HCT116 (cell line): ENCODE measurements around the gene CERS3. TPM values are rescaled to one million over a fixed set of nuclear protein-coding genes. Genes with fewer than 3 reads are reported as not detected.
"Not testable (repeated sequence)": the region's sequence is repeated elsewhere in the genome, so short reads cannot be mapped to it uniquely, and the experiment has no call there.

Source experiments
- ATAC-seq: fragments of 200-7000 bp; cut with Tn5 transposase; 2 replicates; pipeline ENCODE4 v1.9.1; 2020; ENCODE audit warnings: mild to moderate bottlenecking, moderate library complexity
- BruUV-seq: library from RNA; stranded (reverse); fragments of 400-500 nt; replicated peaks from 2 replicates; lab custom pipeline; 2021; lab: Mats Ljungman, UMichigan
- CTCF ChIA-PET: fragments of 300-600 bp; sonication (Branson Sonifier 250); formaldehyde crosslinking; loops from one replicate; lab custom pipeline; 2021; ENCODE audit warnings: antibody characterized with exemption; lab: Charles Lee
- POLR2A ChIA-PET: fragments of 300-600, 350-600 bp; sonication (Branson Sonifier 250); formaldehyde crosslinking; loops from one replicate; lab custom pipeline; 2021; ENCODE audit warnings: antibody characterized with exemption; lab: Charles Lee
- RAD21 ChIA-PET, 2 experiments: fragments of 300-600 bp; sonication (Branson Sonifier 250); formaldehyde crosslinking; loops; one replicate each; lab custom pipeline; 2023; ENCODE audit warnings: low total read pairs in 2 of 2; ENCODE audit not compliant: uncharacterized antibody in 2 of 2, unreplicated experiment in 2 of 2, low non-redundant PET in 1 of 2; lab: Charles Lee
- DNase-seq: peaks from one replicate; pipeline ENCODE4 v3.0.0-alpha.2; 2010; ENCODE audit warnings: low read depth, low spot score
- H2AFZ ChIP-seq: fragments of 200-600 bp; shearing (Covaris generic), sonication (generic); 2 replicates; pipeline ENCODE4 v1.6.1; 2017; ENCODE audit warnings: low read depth, mixed run types, mixed read lengths, antibody characterized with exemption, low read length; ENCODE audit not compliant: poor library complexity, severe bottlenecking
- H3K27ac ChIP-seq: 2 replicates; pipeline ENCODE4 v1.5.1; 2012; ENCODE audit warnings: low read depth, low read length
- H3K27me3 ChIP-seq: fragments of 200-600 bp; sonication (generic); 2 replicates; pipeline ENCODE4 v1.6.1; 2016; ENCODE audit warnings: mixed run types, low read length, mixed read lengths; ENCODE audit not compliant: insufficient read depth
- H3K36me3 ChIP-seq, 2 experiments: fragments of 200-500 bp in 1 of 2; fragments of 200-600 bp in 1 of 2; sonication (Bioruptor generic) in 1 of 2; sonication (generic) in 1 of 2; 2 replicates each; pipeline versions ENCODE4 v1.5.1 to v1.6.1; 2014 to 2016; ENCODE audit warnings: low read length in 2 of 2, inconsistent platforms in 1 of 2, mixed read lengths in 1 of 2, mixed run types in 1 of 2; ENCODE audit not compliant: insufficient read depth in 2 of 2, control insufficient read depth in 1 of 2
- H3K4me1 ChIP-seq, 2 experiments: fragments of 200-600 bp in 1 of 2; sonication (generic) in 1 of 2; 2 replicates each; pipeline versions ENCODE4 v1.5.1 to v1.6.1; 2012 to 2017; ENCODE audit warnings: low read length in 2 of 2, inconsistent platforms in 1 of 2, mild to moderate bottlenecking in 1 of 2, mixed read lengths in 1 of 2, mixed run types in 1 of 2, moderate library complexity in 1 of 2; ENCODE audit not compliant: insufficient read depth in 2 of 2, control insufficient read depth in 1 of 2
- H3K4me2 ChIP-seq: fragments of 200-600 bp; sonication (generic); 2 replicates; pipeline ENCODE4 v1.6.1; 2017; ENCODE audit warnings: mixed run types, low read length, mixed read lengths
- H3K4me3 ChIP-seq, 2 experiments: fragments of 200-600 bp in 1 of 2; sonication (generic) in 1 of 2; replicated peaks in 1 of 2; 2 replicates each; pipeline ENCODE4 v1.5.1; 2011 to 2016; ENCODE audit warnings: low read length in 2 of 2, control low read depth in 1 of 2, low read depth in 1 of 2, mild to moderate bottlenecking in 1 of 2, mixed read lengths in 1 of 2, mixed run types in 1 of 2
- H3K79me2 ChIP-seq: fragments of 200-600 bp; sonication (generic); 2 replicates; pipeline ENCODE4 v1.6.1; 2017; ENCODE audit warnings: mild to moderate bottlenecking, mixed run types, low read length, moderate library complexity, mixed read lengths; ENCODE audit not compliant: insufficient read depth
- H3K9ac ChIP-seq: fragments of 200-600 bp; sonication (generic); 2 replicates; pipeline ENCODE4 v1.6.1; 2016; ENCODE audit warnings: low read length, mixed read lengths
- H3K9me2 ChIP-seq: fragments of 200-600 bp; sonication (generic), shearing (Covaris generic); 2 replicates; pipeline ENCODE4 v1.6.1; 2017; ENCODE audit warnings: mixed run types, mild to moderate bottlenecking, moderate library complexity; ENCODE audit not compliant: insufficient read depth
- H3K9me3 ChIP-seq, 2 experiments: fragments of 200-500 bp in 1 of 2; fragments of 200-600 bp in 1 of 2; sonication (Bioruptor generic) in 1 of 2; sonication (generic) in 1 of 2; 2 replicates each; pipeline ENCODE4 v1.6.1; 2014 to 2017; ENCODE audit warnings: low read length in 2 of 2, mixed read lengths in 2 of 2, inconsistent platforms in 1 of 2, low read depth in 1 of 2, mild to moderate bottlenecking in 1 of 2, mixed run types in 1 of 2, moderate library complexity in 1 of 2; ENCODE audit not compliant: control insufficient read depth in 1 of 2, insufficient read depth in 1 of 2
- H4K20me1 ChIP-seq: fragments of 200-600 bp; sonication (generic), shearing (Covaris generic); 2 replicates; pipeline ENCODE4 v1.6.1; 2017; ENCODE audit warnings: mixed run types, mild to moderate bottlenecking, moderate library complexity; ENCODE audit not compliant: insufficient read depth
- CBX3 ChIP-seq: IDR thresholded peaks from 2 replicates; pipeline ENCODE4 v1.6.1; 2012; ENCODE audit warnings: low read depth
- CTCF ChIP-seq, 3 experiments: fragments of 200-600 bp in 1 of 3; sonication (generic) in 1 of 3; IDR thresholded peaks in 2 of 3; conservative IDR thresholded peaks in 1 of 3; 2 replicates each; pipeline ENCODE4 v1.5.1; 2012 to 2017; ENCODE audit warnings: low read depth in 2 of 3, low read length in 2 of 3, antibody characterized with exemption in 1 of 3, borderline replicate concordance in 1 of 3, control low read depth in 1 of 3, mild to moderate bottlenecking in 1 of 3, mixed read lengths in 1 of 3, mixed run types in 1 of 3, moderate library complexity in 1 of 3; ENCODE audit not compliant: insufficient read depth in 1 of 3
- EGR1 ChIP-seq: IDR thresholded peaks from 2 replicates; pipeline ENCODE4 v1.6.1; 2012; ENCODE audit warnings: low read depth
- EZH2 ChIP-seq: fragments of 200-600 bp; sonication (generic); IDR thresholded peaks from 2 replicates; pipeline ENCODE4 v1.6.1; 2017; ENCODE audit warnings: antibody characterized with exemption, mixed run types
- FOSL1 ChIP-seq: IDR thresholded peaks from 2 replicates; pipeline ENCODE4 v1.6.1; 2012; ENCODE audit warnings: low read depth
- REST ChIP-seq: IDR thresholded peaks from 2 replicates; pipeline ENCODE4 v1.6.1; 2012; ENCODE audit warnings: low read depth
- SIN3A ChIP-seq: IDR thresholded peaks from 2 replicates; pipeline ENCODE4 v1.6.1; 2012; ENCODE audit warnings: low read depth
- SRF ChIP-seq: IDR thresholded peaks from 2 replicates; pipeline ENCODE4 v1.6.1; 2012; ENCODE audit warnings: low read depth
- intact Hi-C: fragments of 100-400 bp; cut with micrococcal nuclease; formaldehyde crosslinking; loops from 2 replicates; pipeline ENCODE4 v1.10.0; 2022
- total RNA-seq: library from RNA; stranded (reverse); gene quantifications from one replicate; pipeline ENCODE4 v1.2.1, GENCODE V29; 2021; ENCODE audit not compliant: unreplicated experiment

CERS3 gene
- total RNA-seq, 1 experiment from 2014 or later, result not detected

- TF ChIP-seq REST, result no peak
- no peak for TF ChIP-seq SIN3A
- TF ChIP-seq EZH2, result no peak
- no peak for TF ChIP-seq SRF
- TF ChIP-seq CBX3, result no peak
- no peak for TF ChIP-seq EGR1
- TF ChIP-seq CTCF (IDR thresholded peaks at IDR 0.05 in 2 of 3, conservative IDR thresholded peaks at IDR 0.05 in 1 of 3; ENCODE audit: borderline replicate concordance in 1 of 3, insufficient read depth in 1 of 3, low read depth in 2 of 3, low read length in 2 of 3), result no peak
- TF ChIP-seq FOSL1, result no peak
- TF ChIP-seq, all 23 proteins: peak for 0
Observed at GRCh38 chr15:100448481-100448880, 80.3 kb downstream of the CERS3 start (continued).

GRCh38 chr15:100441063-100441462 lies 87.7 kb downstream of the CERS3 start:
- H3K4me3 ChIP-seq, CTCF ChIA-PET, H3K9me2 ChIP-seq, ATAC-seq, intact Hi-C loops, H3K27ac ChIP-seq, H3K36me3 ChIP-seq, H3K9ac ChIP-seq, POLR2A ChIA-PET, RAD21 ChIA-PET, BruUV-seq, H2AFZ ChIP-seq, H3K4me1 ChIP-seq, H3K79me2 ChIP-seq, DNase-seq, H4K20me1 ChIP-seq, H3K4me2 ChIP-seq, H3K27me3 ChIP-seq, H3K9me3 ChIP-seq: not testable (repeated sequence)
